CD14-positive monocyte (primary cell): Measurements from ENCODE around the gene ZBTB7C. TPM values are rescaled to one million over a fixed set of nuclear protein-coding genes. Genes with fewer than 3 reads are reported as not detected.

Source experiments
- DNase-seq, 3 donors: peaks; one replicate each; pipeline ENCODE4 v3.0.0-alpha.2; 2011 to 2022
- H2AFZ ChIP-seq: 2 replicates; pipeline ENCODE4 v1.6.0; 2012; ENCODE audit warnings: mild to moderate bottlenecking, low read depth, low read length, inconsistent platforms; ENCODE audit not compliant: insufficient read depth, poor library complexity, severe bottlenecking
- H3K27ac ChIP-seq, 2 donors: 1 replicate in 1 of 2; 2 replicates in 1 of 2; pipeline ENCODE4 v1.5.1; 2012 to 2013; ENCODE audit warnings: low read length in 2 of 2, control low read depth in 1 of 2, inconsistent platforms in 1 of 2, low read depth in 1 of 2, mild to moderate bottlenecking in 1 of 2
- H3K27me3 ChIP-seq, 2 donors: one replicate each; pipeline versions ENCODE4 v1.6.0 to v1.6.1; 2011 to 2013; ENCODE audit warnings: low read length in 2 of 2; ENCODE audit not compliant: control insufficient read depth in 2 of 2, insufficient read depth in 2 of 2
- H3K36me3 ChIP-seq, 2 donors: replicated peaks in 1 of 2; 1 replicate in 1 of 2; 2 replicates in 1 of 2; pipeline versions ENCODE4 v1.5.1 to v1.6.1; 2012 to 2013; ENCODE audit warnings: low read length in 2 of 2, control low read depth in 1 of 2, inconsistent platforms in 1 of 2, mild to moderate bottlenecking in 1 of 2; ENCODE audit not compliant: insufficient read depth in 2 of 2, control insufficient read depth in 1 of 2
- H3K4me1 ChIP-seq, 2 donors: 1 replicate in 1 of 2; 2 replicates in 1 of 2; pipeline versions ENCODE4 v1.5.1 to v1.6.1; 2012 to 2013; ENCODE audit warnings: low read length in 2 of 2, control low read depth in 1 of 2, inconsistent platforms in 1 of 2, mild to moderate bottlenecking in 1 of 2, moderate library complexity in 1 of 2; ENCODE audit not compliant: insufficient read depth in 2 of 2, control insufficient read depth in 1 of 2
- H3K4me2 ChIP-seq: replicated peaks from 2 replicates; pipeline ENCODE3; 2012; ENCODE audit warnings: low read length, moderate library complexity, mild to moderate bottlenecking; ENCODE audit not compliant: poor library complexity, severe bottlenecking; ENCODE audit errors: extremely low read depth
- H3K4me3 ChIP-seq, 3 experiments: fragments of 200-600 bp in 1 of 3; sonication (generic) in 1 of 3; replicated peaks in 1 of 3; 1 replicate in 2 of 3; 2 replicates in 1 of 3; pipeline ENCODE4 v1.5.1; 2011 to 2013; ENCODE audit warnings: low read length in 3 of 3, mild to moderate bottlenecking in 3 of 3, control low read depth in 2 of 3, low read depth in 2 of 3, inconsistent platforms in 1 of 3, moderate library complexity in 1 of 3
- H3K79me2 ChIP-seq: 2 replicates; pipeline ENCODE4 v1.6.0; 2012; ENCODE audit warnings: mild to moderate bottlenecking, control low read depth, inconsistent platforms, low read length, moderate library complexity; ENCODE audit not compliant: insufficient read depth
- H3K9ac ChIP-seq: 2 replicates; pipeline ENCODE4 v1.6.0; 2017; ENCODE audit warnings: low read length, mild to moderate bottlenecking; ENCODE audit not compliant: insufficient read depth, poor library complexity, severe bottlenecking
- H3K9me3 ChIP-seq, 2 donors: replicated peaks in 1 of 2; 1 replicate in 1 of 2; 2 replicates in 1 of 2; pipeline versions ENCODE4 v1.5.1 to v1.6.1; 2012 to 2013; ENCODE audit warnings: low read length in 2 of 2, control low read depth in 1 of 2; ENCODE audit not compliant: control insufficient read depth in 1 of 2, insufficient read depth in 1 of 2
- H4K20me1 ChIP-seq: 2 replicates; pipeline ENCODE4 v1.6.0; 2012; ENCODE audit warnings: mild to moderate bottlenecking, low read length, control low read depth, moderate library complexity; ENCODE audit not compliant: insufficient read depth
- H3K27ac Mint-ChIP-seq, 7 donors: one replicate each; pipeline ENCODE4 v1.8.0; 2020; ENCODE audit warnings: mild to moderate bottlenecking in 7 of 7, mixed read lengths in 7 of 7, moderate library complexity in 6 of 7, inconsistent platforms in 2 of 7
- H3K27me3 Mint-ChIP-seq, 3 donors: one replicate each; pipeline ENCODE4 v1.8.0; 2021 to 2022; ENCODE audit warnings: low read depth in 3 of 3, mild to moderate bottlenecking in 3 of 3, mixed read lengths in 3 of 3, moderate library complexity in 3 of 3, inconsistent platforms in 1 of 3
- H3K36me3 Mint-ChIP-seq, 2 donors: one replicate each; pipeline ENCODE4 v1.8.0; 2020; ENCODE audit warnings: mixed read lengths in 2 of 2, inconsistent platforms in 1 of 2, mild to moderate bottlenecking in 1 of 2
- H3K4me1 Mint-ChIP-seq: one replicate; pipeline ENCODE4 v1.8.0; 2020; ENCODE audit warnings: mild to moderate bottlenecking, mixed read lengths
- H3K4me3 Mint-ChIP-seq, 2 donors: one replicate each; pipeline ENCODE4 v1.8.0; 2020; ENCODE audit warnings: mild to moderate bottlenecking in 2 of 2, mixed read lengths in 2 of 2, moderate library complexity in 1 of 2
- H3K9me3 Mint-ChIP-seq, 7 donors: one replicate each; pipeline ENCODE4 v1.8.0; 2020 to 2022; ENCODE audit warnings: mixed read lengths in 7 of 7, mild to moderate bottlenecking in 6 of 7, moderate library complexity in 6 of 7, inconsistent platforms in 2 of 7
- WGBS: methylation state at CpG from one replicate; pipeline ENCODE4 v1.1.5; 2013; ENCODE audit warnings: missing lambda C conversion rate; ENCODE audit not compliant: insufficient coverage; 5-methylcytosine and 5-hydroxymethylcytosine counted together
- intact Hi-C, 2 donors: fragments of 100-400 bp; cut with micrococcal nuclease; formaldehyde crosslinking; loops; one replicate each; pipeline versions ENCODE4 v1.15.0 to v1.15.1; 2023
- polyA plus RNA-seq, 3 donors: library from polyadenylated mRNA; depleted of rRNA in 1 of 3; unstranded in 2 of 3; stranded (reverse) in 1 of 3; fragments of 300-500 nt in 2 of 3; fragments of >200 nt in 1 of 3; fragmentation: Illumina TruSeq in 2 of 3; gene quantifications; 1 replicate in 2 of 3; 2 replicates in 1 of 3; pipeline ENCODE4 v1.2.3, GENCODE V29; 2012 to 2021
- TF ChIP-seq, protein P1 (sequence below): fragments of 200-600 bp; IDR thresholded peaks from one replicate; pipeline ENCODE4 v1.8.0; 2022; ENCODE audit warnings: antibody characterized with exemption, mild to moderate bottlenecking

The ZBTB7C gene
- polyA plus RNA-seq, 3 donors, result 0.03 to 0.09 TPM; not detected in 1

- Mint-ChIP-seq H3K9me3 (peaks cover 0 to 4% (median 0%) of the 10 kb centered on the region in 7 donors), H3K27me3 (peaks cover 51 to 67% (median 52%) of the 10 kb centered on the region in 3 donors), H3K4me3 (no peak overlapping the region), H3K4me1 (no peaks in the 10 kb centered on the region), H3K27ac (no peak overlapping the region), H3K36me3 (no peaks in the 10 kb centered on the region)
- no peak for DNase-seq
- Histone ChIP-seq H2AFZ (no peak overlapping the region), H3K4me3 (no peak overlapping the region), H3K79me2 (no peaks in the 10 kb centered on the region), H3K9me3 (no peaks in the 10 kb centered on the region), H3K27me3 (peaks cover 13 to 52% of the 10 kb centered on the region in 2 donors), H4K20me1 (no peaks in the 10 kb centered on the region), H3K27ac (no peak overlapping the region), H3K36me3 (no peaks in the 10 kb centered on the region), H3K4me1 (no peaks in the 10 kb centered on the region), H3K4me2 (no peak overlapping the region), H3K9ac (no peak overlapping the region)
- intact Hi-C loops, result no loop called here
- TF ChIP-seq, protein P1, sequence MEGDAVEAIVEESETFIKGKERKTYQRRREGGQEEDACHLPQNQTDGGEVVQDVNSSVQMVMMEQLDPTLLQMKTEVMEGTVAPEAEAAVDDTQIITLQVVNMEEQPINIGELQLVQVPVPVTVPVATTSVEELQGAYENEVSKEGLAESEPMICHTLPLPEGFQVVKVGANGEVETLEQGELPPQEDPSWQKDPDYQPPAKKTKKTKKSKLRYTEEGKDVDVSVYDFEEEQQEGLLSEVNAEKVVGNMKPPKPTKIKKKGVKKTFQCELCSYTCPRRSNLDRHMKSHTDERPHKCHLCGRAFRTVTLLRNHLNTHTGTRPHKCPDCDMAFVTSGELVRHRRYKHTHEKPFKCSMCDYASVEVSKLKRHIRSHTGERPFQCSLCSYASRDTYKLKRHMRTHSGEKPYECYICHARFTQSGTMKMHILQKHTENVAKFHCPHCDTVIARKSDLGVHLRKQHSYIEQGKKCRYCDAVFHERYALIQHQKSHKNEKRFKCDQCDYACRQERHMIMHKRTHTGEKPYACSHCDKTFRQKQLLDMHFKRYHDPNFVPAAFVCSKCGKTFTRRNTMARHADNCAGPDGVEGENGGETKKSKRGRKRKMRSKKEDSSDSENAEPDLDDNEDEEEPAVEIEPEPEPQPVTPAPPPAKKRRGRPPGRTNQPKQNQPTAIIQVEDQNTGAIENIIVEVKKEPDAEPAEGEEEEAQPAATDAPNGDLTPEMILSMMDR, result no peak
Observed at GRCh38 chr18:48057018-48057417, 352.2 kb downstream of the ZBTB7C start.

GRCh38 chr18:48055351-48055750 is 353.8 kb downstream of the ZBTB7C start:
- H3K9me3 Mint-ChIP-seq, result peaks cover 0 to 2% (median 0%) of the 10 kb centered on the region in 7 donors
- intact Hi-C loops, result no loop called here
- Histone ChIP-seq H3K4me2 (no peak overlapping the region), H3K36me3 (no peaks in the 10 kb centered on the region), H3K4me1 (no peaks in the 10 kb centered on the region), H3K27ac (no peak overlapping the region), H3K9me3 (no peaks in the 10 kb centered on the region), H3K9ac (no peak overlapping the region), H3K79me2 (no peaks in the 10 kb centered on the region), H2AFZ (no peak overlapping the region), H3K4me3 (no peak overlapping the region), H4K20me1 (no peaks in the 10 kb centered on the region), H3K27me3 (peaks cover 13 to 51% of the 10 kb centered on the region in 2 donors)
- peak overlapping the region in 1 of 2 donors; percentile 47 for H3K4me3 Mint-ChIP-seq
- 83% methylated on average over 6 of the region's 6 CpGs for WGBS
- H3K4me1 Mint-ChIP-seq, result no peaks in the 10 kb centered on the region
- H3K27ac Mint-ChIP-seq, result no peak overlapping the region
- H3K36me3 Mint-ChIP-seq, result no peaks in the 10 kb centered on the region
- no peak for DNase-seq
- H3K27me3 Mint-ChIP-seq, result peaks cover 45 to 70% (median 48%) of the 10 kb centered on the region in 3 donors
- TF ChIP-seq, protein P1, result no peak
